Measurements from ENCODE around the gene KCNJ12. TPM values are rescaled to one million over a fixed set of nuclear protein-coding genes. Genes with fewer than 3 reads are reported as not detected.
A peak's percentile ranks its signal among the peaks of the same experiment; 100 is the strongest.
"Not testable (repeated sequence)": the region's sequence is repeated elsewhere in the genome, so short reads cannot be mapped to it uniquely, and the experiment has no call there.

Gene KCNJ12
- total RNA-seq, 2 donors from 2014 or later: 12.0 to 17.3 TPM

- Histone ChIP-seq H3K9me3 (no peaks in the 10 kb centered on the region), H3K4me3 (no peak overlapping the region), H3K36me3 (no peaks in the 10 kb centered on the region), H3K4me1 (peaks cover 0 to 42% of the 10 kb centered on the region in 2 donors), H3K27ac (no peak overlapping the region), H3K27me3 (no peaks in the 10 kb centered on the region)
- TF ChIP-seq CTCF (IDR thresholded peaks at IDR 0.05): no peak
- DNase-seq (ENCODE audit: low spot score): no peak
These were observed 19.6 kb downstream of the KCNJ12 start for GRCh38 chr17:21395764-21396163.

- Histone ChIP-seq H3K27ac (peak overlapping the region in 1 of 2 donors; percentile 78), H3K9me3 (no peaks in the 10 kb centered on the region), H3K36me3 (no peaks in the 10 kb centered on the region), H3K27me3 (no peaks in the 10 kb centered on the region), H3K4me3 (no peak overlapping the region), H3K4me1 (peaks cover 0 to 46% of the 10 kb centered on the region in 2 donors)
- TF ChIP-seq CTCF (IDR thresholded peaks at IDR 0.05): no peak
- no peak for DNase-seq (ENCODE audit: low spot score)
These were observed 20.1 kb downstream of the KCNJ12 start for GRCh38 chr17:21396237-21396636.

- Histone ChIP-seq H3K27ac (peak overlapping the region; percentile 61 to 78), H3K4me3 (no peak overlapping the region), H3K9me3 (no peaks in the 10 kb centered on the region), H3K27me3 (no peaks in the 10 kb centered on the region), H3K36me3 (no peaks in the 10 kb centered on the region), H3K4me1 (peaks cover 0 to 54% of the 10 kb centered on the region in 2 donors)
- no peak for TF ChIP-seq CTCF (IDR thresholded peaks at IDR 0.05)
- no peak for DNase-seq (ENCODE audit: low spot score)
These were observed 21.4 kb downstream of the KCNJ12 start for GRCh38 chr17:21397341-21398190.

- DNase-seq (ENCODE audit: low spot score): no peak
- Histone ChIP-seq H3K4me1 (peaks cover 0 to 66% of the 10 kb centered on the region in 2 donors), H3K27ac (peak overlapping the region; percentile 71 to 75), H3K36me3 (no peaks in the 10 kb centered on the region), H3K9me3 (no peaks in the 10 kb centered on the region), H3K4me3 (no peak overlapping the region), H3K27me3 (no peaks in the 10 kb centered on the region)
- TF ChIP-seq CTCF (IDR thresholded peaks at IDR 0.05): no peak
These were observed 23.5 kb downstream of the KCNJ12 start for GRCh38 chr17:21399474-21400186.

GRCh38 chr17:21400187-21400569 is 24.0 kb downstream of the KCNJ12 start:
- Histone ChIP-seq H3K27ac (peak overlapping the region; percentile 71 to 75), H3K4me1 (peaks cover 0 to 72% of the 10 kb centered on the region in 2 donors)
- not testable (repeated sequence) for H3K27me3 ChIP-seq; H3K9me3 ChIP-seq; H3K4me3 ChIP-seq; DNase-seq (ENCODE audit: low spot score); H3K36me3 ChIP-seq

All from right atrium auricular region (tissue), 2 donors.